D721Med (cell line): ENCODE data around the gene RENBP.

Experiments
- DNase-seq: peaks from one replicate; pipeline ENCODE4 v3.0.0; 2011; ENCODE audit warnings: low spot score; ENCODE audit not compliant: insufficient read length
- FAIRE-seq: peaks from 2 replicates; lab custom pipeline; 2011; peaks lifted over from hg19 to GRCh38; lab: Jason Lieb, UNC
- TF ChIP-seq, protein P1 (sequence below): IDR thresholded peaks from 2 replicates; pipeline ENCODE4 v1.5.1; 2012; ENCODE audit warnings: mild to moderate bottlenecking, control low read depth; ENCODE audit not compliant: insufficient read depth; ENCODE audit errors: missing control alignments

RENBP gene

DNA sequence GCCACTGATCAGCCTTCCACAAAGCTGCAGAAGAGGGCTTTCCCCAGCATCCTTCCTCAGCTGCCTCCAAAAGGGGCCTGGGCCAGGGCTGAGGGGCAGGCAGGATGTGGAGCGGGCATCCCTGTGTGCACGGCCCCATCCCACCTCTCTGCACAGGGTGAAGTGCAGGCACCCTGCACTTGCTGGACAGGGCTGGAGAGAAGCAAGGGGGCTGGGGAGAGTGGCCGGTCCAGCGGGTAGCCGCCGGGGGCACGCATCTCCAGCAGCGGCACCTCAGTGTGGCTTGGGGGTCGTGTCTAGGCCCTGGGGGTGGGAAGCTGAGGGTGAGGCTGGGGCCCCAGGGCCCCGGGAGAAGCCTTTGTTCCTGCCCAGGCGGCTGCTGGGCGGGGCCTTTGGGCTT, 37.0 kb downstream of the RENBP start:
- TF ChIP-seq, protein P1, sequence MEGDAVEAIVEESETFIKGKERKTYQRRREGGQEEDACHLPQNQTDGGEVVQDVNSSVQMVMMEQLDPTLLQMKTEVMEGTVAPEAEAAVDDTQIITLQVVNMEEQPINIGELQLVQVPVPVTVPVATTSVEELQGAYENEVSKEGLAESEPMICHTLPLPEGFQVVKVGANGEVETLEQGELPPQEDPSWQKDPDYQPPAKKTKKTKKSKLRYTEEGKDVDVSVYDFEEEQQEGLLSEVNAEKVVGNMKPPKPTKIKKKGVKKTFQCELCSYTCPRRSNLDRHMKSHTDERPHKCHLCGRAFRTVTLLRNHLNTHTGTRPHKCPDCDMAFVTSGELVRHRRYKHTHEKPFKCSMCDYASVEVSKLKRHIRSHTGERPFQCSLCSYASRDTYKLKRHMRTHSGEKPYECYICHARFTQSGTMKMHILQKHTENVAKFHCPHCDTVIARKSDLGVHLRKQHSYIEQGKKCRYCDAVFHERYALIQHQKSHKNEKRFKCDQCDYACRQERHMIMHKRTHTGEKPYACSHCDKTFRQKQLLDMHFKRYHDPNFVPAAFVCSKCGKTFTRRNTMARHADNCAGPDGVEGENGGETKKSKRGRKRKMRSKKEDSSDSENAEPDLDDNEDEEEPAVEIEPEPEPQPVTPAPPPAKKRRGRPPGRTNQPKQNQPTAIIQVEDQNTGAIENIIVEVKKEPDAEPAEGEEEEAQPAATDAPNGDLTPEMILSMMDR, result no peak
- DNase-seq, result no peak
- no peak for FAIRE-seq

- TF ChIP-seq, protein P1, result no peak
- DNase-seq (no peak), FAIRE-seq (no peak)
These were observed 38.1 kb downstream of the RENBP start for GRCh38 chrX:153906126-153906917.

DNA sequence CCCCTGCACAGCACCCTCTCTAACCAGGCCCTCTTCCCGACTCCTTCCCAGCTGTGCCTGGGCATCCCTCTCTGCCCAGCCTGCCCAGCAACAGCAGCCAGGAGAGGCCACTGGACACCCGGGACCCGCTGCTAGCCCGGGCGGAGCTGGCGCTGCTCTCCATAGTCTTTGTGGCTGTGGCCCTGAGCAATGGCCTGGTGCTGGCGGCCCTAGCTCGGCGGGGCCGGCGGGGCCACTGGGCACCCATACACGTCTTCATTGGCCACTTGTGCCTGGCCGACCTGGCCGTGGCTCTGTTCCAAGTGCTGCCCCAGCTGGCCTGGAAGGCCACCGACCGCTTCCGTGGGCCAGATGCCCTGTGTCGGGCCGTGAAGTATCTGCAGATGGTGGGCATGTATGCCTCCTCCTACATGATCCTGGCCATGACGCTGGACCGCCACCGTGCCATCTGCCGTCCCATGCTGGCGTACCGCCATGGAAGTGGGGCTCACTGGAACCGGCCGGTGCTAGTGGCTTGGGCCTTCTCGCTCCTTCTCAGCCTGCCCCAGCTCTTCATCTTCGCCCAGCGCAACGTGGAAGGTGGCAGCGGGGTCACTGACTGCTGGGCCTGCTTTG, 38.9 kb downstream of the RENBP start:
- no peak for DNase-seq
- FAIRE-seq, result no peak
- TF ChIP-seq, protein P1, result no peak

DNA sequence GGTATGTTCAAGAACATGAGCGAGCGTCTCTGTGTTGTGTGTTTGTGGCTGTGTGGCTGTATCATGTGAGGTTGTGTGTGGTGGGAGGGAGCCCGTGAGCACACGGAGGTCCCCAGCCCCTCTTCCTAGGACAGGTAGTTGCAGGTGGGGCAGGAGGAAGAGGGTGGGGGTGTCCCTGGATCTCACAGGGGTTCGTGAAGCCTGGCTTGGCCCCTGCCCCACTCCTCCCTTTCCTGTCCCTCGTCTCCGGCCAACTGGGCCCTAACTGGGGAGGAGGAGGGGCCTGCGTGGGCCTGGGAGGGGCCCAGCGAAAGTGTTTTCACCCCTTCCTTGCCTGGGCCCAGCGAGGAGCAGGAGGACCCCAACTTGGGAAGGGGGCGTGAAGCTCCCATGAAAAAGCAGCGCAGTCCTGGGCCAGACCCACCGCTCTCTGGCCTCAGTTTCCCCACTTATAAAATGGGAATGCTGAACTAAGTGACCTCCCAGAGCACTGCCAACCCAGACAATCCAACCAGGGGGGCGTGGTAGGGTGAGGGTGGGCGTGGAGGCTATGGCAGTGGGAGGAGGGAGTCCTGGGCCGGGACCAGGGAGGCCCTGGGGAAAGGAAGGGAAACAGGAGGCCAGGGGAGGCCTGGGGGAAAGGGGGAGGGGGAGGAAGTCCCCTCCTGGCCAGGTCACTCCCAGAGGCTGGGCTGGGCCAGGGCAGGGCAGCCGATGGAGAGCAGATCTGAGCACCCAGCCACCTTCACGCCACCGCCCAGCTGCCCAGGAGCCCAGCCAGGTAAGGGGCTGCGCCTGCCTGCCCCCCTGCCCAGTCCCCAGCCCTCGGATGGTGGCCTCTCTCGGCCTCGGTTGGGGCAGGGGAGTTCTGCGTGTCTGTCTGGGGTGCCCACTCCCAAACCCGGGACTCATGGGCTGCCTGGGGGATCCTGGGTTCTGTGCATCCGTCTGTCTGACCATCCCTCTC, 40.2 kb downstream of the RENBP start, which contains the start of gene AVPR2:
AVPR2 (plus strand) TSS at position 683 of the 967 bp plus-strand sequence. CDS start 473 bp downstream, outside the sequence.
- FAIRE-seq, result no peak
- TF ChIP-seq, protein P1, result no peak
- DNase-seq, result no peak

GRCh38 chrX:153903238-153903980, 41.0 kb downstream of the RENBP start:
- DNase-seq (no peak), FAIRE-seq (no peak)
- TF ChIP-seq, protein P1, result no peak

DNA sequence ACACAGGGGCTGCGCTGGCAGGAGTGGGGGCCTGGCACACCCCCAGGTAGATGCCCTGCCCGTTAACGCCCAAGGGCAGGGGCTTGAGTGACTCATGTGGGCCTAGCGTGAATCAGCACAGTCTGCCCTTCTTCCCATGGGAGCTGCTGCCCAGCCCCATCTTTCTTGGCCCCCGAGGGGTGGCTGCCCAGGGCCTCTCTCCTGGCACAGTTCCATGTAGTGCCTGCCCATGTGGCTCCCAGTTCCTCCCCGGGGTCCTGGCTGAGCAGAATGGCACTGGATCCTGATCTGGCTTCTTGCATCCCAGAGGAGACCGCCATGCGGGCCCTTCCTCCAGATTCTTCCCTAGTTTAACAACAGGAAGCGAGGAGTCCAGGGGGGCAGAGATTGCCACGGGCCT, 42.1 kb downstream of the RENBP start:
- FAIRE-seq (no peak), DNase-seq (no peak)
- TF ChIP-seq, protein P1, result no peak
